ENCODE measurements around the gene GLE1.

The GLE1 gene, protein sequence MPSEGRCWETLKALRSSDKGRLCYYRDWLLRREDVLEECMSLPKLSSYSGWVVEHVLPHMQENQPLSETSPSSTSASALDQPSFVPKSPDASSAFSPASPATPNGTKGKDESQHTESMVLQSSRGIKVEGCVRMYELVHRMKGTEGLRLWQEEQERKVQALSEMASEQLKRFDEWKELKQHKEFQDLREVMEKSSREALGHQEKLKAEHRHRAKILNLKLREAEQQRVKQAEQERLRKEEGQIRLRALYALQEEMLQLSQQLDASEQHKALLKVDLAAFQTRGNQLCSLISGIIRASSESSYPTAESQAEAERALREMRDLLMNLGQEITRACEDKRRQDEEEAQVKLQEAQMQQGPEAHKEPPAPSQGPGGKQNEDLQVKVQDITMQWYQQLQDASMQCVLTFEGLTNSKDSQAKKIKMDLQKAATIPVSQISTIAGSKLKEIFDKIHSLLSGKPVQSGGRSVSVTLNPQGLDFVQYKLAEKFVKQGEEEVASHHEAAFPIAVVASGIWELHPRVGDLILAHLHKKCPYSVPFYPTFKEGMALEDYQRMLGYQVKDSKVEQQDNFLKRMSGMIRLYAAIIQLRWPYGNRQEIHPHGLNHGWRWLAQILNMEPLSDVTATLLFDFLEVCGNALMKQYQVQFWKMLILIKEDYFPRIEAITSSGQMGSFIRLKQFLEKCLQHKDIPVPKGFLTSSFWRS

DNA sequence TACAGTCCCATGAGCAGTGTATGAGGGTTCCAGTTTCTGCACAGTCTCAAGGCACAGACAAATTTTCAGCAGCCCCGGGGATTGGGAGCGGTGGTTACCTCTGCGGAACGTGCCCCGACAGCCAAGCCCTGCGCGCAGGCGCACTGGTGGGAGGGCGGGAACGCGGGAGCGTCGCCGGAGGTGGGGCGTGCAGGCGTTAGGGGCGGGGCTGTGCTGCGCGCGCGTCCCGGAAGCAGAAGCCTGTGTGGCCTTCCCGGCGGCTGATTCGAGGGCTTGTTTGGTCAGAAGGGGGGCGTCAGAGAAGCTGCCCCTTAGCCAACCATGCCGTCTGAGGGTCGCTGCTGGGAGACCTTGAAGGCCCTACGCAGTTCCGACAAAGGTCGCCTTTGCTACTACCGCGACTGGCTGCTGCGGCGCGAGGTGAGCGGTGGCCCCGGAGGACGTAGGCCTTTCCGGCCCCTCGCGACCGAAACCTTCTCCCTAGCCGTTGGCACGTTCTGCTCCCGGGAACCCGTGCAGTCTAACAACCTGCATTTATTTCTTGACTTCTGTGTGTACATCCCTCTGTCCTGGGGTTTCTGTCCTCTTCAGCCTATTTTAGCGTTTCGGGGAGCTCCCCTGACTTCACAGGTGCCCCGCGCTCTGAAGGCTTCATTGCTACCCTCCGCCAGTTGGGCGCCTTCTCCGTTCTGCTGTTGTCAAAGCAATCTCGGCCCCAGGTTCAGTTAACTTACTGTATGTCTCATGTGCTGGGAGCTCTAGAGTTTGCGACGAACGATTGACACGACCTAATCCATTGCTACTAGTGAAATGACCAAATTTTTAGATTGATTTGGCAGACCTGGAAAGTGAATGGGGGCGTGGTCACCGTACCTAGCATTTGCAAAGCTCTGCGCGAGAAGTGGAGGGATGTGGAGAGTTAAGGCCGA lies at the start of gene GLE1:
TSS of gene GLE1 (plus strand) at position 235 of the 929 bp plus-strand sequence. CDS start at position 322, 87 bp downstream.
- peak; percentile 52 for DNase-seq

DNA sequence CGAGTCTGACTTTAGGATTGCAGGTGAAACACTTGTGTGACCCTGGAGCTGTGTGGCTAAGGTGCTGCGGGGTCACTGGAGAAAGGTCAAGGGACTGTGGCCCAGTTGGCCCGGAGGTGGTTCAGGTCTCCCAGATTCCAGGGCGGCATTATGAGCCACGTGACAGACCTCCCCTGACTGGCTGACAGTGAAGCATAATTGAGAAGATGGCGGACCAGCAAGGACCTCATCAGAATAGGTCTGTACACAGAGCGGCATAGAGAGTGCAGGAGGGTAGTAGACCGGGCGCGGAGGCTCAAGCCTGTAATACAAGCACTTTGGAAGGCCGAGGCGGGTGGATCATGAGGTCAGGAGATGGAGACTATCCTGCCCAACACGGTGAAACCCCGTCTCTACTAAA lies 49.5 kb upstream of the GLE1 start:
- DNase-seq = no peak

- peak; percentile 75 for DNase-seq
These were observed 48.5 kb upstream of the GLE1 start, which contains the start of gene ODF2 for GRCh38 chr9:128455849-128456612. ODF2 (plus strand) TSS chr9:128456006; CDS start chr9:128456092, 86 bp downstream.

GRCh38 chr9:128456613-128457061 lies 47.9 kb upstream of the GLE1 start:
- peak; percentile 17 for DNase-seq

- no peak for DNase-seq
These were observed 47.3 kb upstream of the GLE1 start for GRCh38 chr9:128457207-128457606.

DNA sequence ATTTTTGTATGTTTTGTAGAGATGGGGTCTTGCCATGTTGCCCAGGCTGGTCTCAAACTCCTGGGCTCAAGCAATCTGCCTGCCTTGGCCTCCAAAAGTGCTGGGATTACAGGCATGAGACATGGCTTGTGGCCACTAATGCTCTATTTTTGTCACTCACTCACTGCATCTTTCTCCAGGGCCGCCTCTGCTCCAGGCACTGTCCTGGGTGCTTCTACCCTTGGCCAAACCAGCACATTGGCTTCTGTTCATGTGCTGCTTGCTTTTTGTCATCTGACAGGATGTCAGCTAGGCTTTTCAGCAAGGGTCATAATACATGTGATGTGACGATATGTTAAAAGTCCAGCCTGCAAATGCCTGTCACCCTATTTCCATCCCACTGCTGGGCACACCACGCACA lies 45.5 kb upstream of the GLE1 start:
- DNase-seq = no peak

DNA sequence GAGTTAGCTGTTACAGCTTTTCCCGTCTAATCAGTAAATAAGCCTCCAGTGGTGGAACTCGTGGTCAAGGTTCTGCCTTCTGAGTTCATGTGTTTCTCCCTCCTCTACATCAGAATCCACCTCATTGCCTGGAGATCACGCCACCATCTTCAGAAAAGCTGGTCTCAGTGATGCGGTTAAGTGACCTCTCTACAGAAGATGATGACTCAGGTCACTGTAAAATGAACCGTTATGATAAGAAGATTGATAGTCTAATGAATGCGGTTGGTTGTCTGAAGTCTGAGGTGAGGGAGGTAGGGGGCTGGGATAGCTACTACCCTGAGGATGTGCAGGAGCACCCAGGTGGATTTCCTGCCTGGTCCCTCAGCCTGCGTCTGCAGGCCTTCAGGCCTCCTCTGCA lies 35.4 kb upstream of the GLE1 start:
- DNase-seq = no peak

GRCh38 chr9:128470560-128470959 lies 34.0 kb upstream of the GLE1 start:
- DNase-seq = no peak

DNA sequence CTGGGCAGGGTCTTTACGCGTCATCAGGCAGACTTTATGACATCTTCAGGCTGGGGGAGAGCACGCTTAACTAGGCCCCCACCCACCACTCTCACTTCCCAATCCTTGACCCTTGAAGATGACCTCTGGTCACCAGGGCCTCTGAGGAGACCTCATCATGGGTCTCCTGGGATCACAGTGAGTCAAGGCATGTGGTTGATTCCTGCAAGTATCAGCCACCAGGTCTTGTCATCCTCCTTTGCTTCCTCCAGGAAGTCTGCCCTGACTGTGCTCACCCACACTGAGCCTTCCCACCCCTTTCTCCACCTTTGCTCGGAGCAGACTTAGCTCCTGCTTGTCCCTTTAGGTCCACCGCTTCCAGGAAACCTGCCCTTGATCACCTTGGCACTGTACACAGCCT lies 31.4 kb upstream of the GLE1 start:
- DNase-seq = no peak

- no peak for DNase-seq
These were observed 28.7 kb upstream of the GLE1 start for GRCh38 chr9:128475867-128476266.

- DNase-seq = peak; percentile 40
These were observed 25.3 kb upstream of the GLE1 start for GRCh38 chr9:128479262-128479661.

GRCh38 chr9:128481561-128481960 lies 23.0 kb upstream of the GLE1 start:
- no peak for DNase-seq

DNA sequence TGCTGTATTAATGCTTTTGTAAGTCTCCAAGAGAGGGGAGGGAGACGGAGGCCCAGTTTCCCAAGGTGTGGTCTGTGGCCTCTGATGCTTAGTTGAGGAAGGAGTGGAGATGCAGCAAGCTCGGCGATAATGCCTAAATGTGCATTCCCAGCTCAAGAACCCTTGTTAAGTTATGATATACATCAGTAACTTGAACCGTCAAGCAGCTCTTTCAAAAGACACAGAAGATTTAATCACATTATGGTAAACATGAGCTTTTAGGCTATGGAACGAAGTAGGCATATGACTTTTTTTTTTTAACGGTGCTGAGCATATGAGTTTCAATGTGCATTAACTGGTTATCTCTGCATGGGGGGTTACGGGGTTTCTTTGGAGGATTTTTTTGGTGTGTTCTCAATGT lies 22.3 kb upstream of the GLE1 start:
- no peak for DNase-seq

GRCh38 chr9:128484686-128485413 lies 19.7 kb upstream of the GLE1 start:
- no peak for DNase-seq

- no peak for DNase-seq
These were observed 19.1 kb upstream of the GLE1 start for GRCh38 chr9:128485414-128485855.

DNA sequence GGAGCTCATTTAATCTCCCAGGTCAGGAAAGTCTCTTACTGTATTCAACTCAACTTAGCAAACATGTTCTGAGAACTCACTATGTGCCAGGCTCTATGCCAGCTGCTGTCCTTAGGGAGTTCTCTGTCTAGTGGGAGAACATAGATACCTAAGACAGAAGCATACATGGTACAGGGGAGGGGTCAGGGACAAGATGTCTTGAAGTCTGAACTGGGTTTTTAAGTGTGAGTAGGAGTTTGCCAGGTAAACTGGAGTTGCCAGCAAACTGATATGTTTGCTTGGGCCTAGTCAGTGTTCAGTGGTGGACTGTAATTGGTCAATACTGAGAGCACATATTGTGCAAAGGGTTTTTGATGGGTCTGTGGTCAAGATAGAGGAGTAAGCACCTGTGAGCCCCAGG lies 18.3 kb upstream of the GLE1 start:
- no peak for DNase-seq

DNA sequence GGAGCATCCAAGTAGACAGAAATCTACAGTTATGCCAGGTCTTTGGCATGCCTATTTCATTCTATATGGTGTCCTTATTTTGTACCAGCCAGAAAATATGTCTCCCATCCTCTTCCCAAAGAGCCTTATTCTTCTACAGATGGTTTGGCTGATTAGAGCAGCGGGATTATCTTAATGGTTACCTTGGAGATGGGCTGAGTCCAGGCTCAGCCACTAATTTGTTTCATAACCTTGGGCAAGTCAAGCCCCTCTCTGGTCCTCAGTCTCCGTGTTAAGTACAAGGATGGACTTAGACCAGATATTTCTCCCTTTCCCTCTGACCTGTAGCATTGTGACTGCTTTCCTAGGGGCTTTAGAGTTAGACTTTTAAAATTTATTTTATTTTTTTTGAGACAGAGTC lies 11.1 kb upstream of the GLE1 start:
- no peak for DNase-seq

- peak; percentile 7 for DNase-seq
These were observed 10.3 kb upstream of the GLE1 start for GRCh38 chr9:128494108-128494745.

DNA sequence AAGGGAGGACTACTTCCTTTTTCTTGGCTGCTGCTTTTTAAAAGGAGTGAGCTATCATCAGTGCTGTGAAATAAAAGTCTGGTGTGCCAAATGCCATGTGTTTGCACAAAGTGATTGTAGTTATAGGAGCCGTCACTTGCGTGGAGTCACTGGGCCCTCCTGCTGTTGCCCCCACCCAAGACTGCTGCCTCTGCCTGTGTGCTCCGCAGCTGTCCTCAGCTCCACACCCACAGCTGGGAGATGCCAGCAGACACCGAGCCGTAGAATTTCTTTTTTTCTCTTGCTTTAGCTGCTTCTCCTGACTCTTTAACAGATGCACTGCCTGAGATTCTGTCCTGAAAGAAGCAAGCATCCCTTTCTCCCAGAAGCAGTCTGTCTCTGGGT lies 9.8 kb upstream of the GLE1 start:
- DNase-seq = no peak

DNA sequence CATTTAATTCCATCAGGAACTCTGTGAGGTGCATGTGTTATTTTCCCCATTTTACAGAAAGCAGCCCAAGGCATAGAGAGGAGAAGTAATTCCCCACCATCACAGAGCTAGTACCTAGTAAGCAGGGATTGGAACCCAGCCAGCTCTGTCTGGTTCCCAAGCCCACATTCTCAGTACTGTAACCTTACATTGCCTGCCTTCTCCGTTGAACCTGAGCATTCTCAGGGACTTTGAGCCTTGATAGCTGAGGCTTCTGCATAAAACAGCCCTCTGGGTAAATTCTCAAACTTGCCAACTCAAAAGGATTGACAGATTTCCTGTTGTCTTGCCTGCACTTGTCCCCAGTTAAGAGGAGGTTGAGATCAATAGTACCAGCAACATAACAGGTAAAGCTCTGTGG lies 9.2 kb upstream of the GLE1 start:
- DNase-seq = no peak

DNA sequence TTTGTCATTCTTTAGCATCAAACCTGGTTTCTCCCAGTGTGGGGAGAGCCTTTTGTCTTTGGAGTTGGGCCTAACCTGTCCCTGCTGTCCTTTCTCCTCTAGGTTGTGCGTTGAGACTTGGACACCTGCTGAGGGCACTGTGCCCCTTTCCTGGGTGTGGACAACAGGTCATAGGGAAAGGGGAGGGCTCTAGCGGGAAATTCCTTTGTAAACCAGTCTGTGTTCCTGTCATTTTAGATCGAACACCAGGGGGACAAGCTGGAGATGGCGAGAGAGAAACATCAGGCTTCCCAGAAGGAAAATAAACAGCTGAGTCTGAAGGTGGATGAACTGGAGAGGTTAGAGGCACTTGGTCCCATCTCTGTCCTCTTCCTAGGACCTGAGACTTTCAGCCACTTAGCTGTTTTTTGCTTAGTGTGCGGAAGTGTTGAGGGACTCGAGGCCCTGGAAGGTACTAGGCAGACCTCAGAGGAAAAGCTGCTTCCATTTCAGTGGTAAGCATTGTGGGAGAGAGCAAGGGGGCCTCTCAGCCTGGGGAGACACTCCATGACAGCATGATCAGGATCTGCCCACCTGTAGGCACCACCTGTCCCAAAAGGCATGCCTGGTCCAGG lies 8.6 kb upstream of the GLE1 start:
- no peak for DNase-seq

Measured in NCI-H2081 treated with DMSO at 0.1 percent for 48 hours (cell line).